Activated naive CD8-positive, alpha-beta T cell treated with anti-CD3 and anti-CD28 coated beads for 36 hours (primary cell): ENCODE data around the gene YJEFN3. TPM values are rescaled to one million over a fixed set of nuclear protein-coding genes. Genes with fewer than 3 reads are reported as not detected.

Source experiments
- DNase-seq: peaks from one replicate; pipeline ENCODE4 v3.0.0; 2021
- H3K27ac Mint-ChIP-seq: one replicate; pipeline ENCODE4 v1.8.0; 2022; ENCODE audit warnings: mild to moderate bottlenecking, moderate library complexity, mixed read lengths
- H3K27me3 Mint-ChIP-seq: one replicate; pipeline ENCODE4 v1.8.0; 2022; ENCODE audit warnings: mild to moderate bottlenecking, mixed read lengths
- H3K36me3 Mint-ChIP-seq: one replicate; pipeline ENCODE4 v1.8.0; 2021; ENCODE audit warnings: mild to moderate bottlenecking, mixed read lengths
- H3K4me1 Mint-ChIP-seq: one replicate; pipeline ENCODE4 v1.8.0; 2021; ENCODE audit warnings: mixed read lengths
- H3K4me3 Mint-ChIP-seq: one replicate; pipeline ENCODE4 v1.8.0; 2022; ENCODE audit warnings: mild to moderate bottlenecking, moderate library complexity, mixed read lengths
- H3K9me3 Mint-ChIP-seq: one replicate; pipeline ENCODE4 v1.8.0; 2022; ENCODE audit warnings: mixed read lengths
- total RNA-seq, 2 experiments: library from RNA; stranded (reverse); gene quantifications; one replicate each; pipeline ENCODE4 v1.2.3, GENCODE V29; 2021

YJEFN3 gene
- total RNA-seq, 2 experiments from 2014 or later = 5.7 to 7.8 TPM

DNA sequence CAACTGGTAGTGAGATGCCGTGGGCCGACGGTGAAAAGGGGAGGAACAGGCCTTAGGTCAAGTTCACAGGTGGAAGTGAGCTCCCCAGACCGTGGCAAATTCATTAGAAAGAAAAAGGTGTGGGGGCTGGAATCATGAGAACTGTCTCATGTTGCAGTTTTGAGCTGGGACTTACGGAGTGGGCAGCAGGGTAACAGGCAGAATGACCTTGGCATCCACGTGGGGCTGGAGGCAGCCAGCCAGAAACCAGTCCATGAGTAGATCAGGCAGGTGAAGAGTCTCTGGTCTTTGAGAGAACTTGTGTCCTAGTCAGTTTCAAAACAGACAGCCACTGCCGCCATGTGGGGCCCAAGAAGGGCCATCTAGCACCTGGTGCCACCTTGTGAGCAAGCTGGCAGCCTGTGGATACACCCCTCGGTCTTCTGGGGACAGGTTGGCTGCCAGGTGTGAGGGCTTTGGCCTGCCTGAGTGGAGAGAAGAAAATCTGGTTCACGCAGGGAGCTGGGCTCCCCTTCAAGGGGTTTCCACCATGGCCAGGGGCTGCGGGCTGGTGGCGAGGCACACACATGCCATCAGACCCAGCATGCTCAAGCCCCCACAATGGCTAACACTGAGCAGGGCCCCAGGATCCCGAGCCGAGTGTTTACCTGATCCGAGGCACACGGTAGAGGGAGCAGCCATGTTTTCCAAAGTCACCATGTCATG lies 37.2 kb upstream of the YJEFN3 start:
- no peak overlapping the region for H3K27ac Mint-ChIP-seq
- no peaks in the 10 kb centered on the region for H3K27me3 Mint-ChIP-seq
- peaks cover 39% of the 10 kb centered on the region for H3K4me1 Mint-ChIP-seq
- no peak overlapping the region for H3K4me3 Mint-ChIP-seq
- H3K9me3 Mint-ChIP-seq = no peaks in the 10 kb centered on the region
- H3K36me3 Mint-ChIP-seq = peaks cover 10% of the 10 kb centered on the region
- no peak for DNase-seq

DNA sequence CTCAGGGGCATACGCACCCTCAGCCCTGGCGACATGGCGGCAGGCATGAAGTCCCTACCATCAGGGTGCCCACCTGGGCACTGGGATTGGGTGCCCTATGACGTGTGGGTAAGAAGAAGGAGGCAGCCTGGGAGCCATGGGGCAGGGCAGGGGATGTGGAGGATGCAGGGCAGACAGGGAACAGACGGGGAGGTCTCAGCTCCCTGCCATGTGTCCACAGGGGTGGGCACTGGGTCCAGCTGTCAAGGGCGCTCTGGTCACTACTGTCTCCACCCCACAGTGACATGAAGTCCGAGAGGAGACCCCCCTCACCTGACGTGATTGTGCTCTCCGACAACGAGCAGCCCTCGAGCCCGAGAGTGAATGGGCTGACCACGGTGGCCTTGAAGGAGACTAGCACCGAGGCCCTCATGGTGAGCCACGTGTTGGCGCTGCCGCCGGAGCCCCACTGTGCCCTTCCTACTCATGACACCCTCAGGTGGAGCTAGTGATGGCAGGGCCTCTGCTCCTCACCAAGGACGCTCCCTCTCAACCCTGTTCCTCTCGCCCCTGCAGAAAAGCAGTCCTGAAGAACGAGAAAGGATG lies 36.6 kb upstream of the YJEFN3 start:
- no peaks in the 10 kb centered on the region for H3K9me3 Mint-ChIP-seq
- peak overlapping the region; percentile 58 for H3K27ac Mint-ChIP-seq
- DNase-seq = no peak
- H3K4me3 Mint-ChIP-seq = no peak overlapping the region
- H3K27me3 Mint-ChIP-seq = no peaks in the 10 kb centered on the region
- H3K36me3 Mint-ChIP-seq = peaks cover 10% of the 10 kb centered on the region
- H3K4me1 Mint-ChIP-seq = peaks cover 34% of the 10 kb centered on the region

DNA sequence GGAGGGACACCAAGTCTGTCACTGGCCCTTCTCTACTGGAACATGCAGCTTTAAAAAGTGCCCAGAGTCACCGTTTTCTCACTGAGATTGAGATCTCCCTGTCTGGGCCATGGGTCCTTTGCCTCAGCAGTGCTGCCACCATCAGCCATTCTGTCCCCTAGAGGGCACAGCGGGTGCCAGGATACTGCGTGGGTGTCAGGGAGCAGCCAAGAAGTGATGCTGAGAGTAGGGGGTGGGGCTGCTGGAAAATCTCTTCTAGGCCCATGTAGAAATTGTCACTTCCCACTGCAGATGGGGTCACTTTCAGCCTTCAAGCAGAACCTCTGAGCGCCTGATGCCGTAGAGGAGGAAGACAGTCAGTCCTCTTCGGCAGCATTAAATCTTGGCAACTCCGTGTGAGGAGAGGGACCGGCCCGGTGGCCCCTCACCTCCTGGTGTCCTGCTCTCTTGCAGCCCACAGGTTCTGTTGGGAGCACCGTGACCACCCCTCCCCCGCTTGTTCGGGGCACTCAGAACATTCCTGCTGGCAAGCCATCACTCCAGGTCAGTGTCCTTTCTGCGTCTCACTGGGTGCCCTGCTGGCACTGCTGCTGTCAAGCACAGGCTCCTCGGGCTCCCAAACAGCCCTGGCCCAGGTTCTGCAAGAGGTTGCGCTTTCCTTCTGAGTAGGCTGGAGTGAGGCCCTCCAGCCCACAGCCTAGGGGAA lies 34.7 kb upstream of the YJEFN3 start:
- no peak overlapping the region for H3K4me3 Mint-ChIP-seq
- H3K9me3 Mint-ChIP-seq = no peaks in the 10 kb centered on the region
- no peak for DNase-seq
- peak overlapping the region; percentile 25 for H3K27ac Mint-ChIP-seq
- peaks cover 2% of the 10 kb centered on the region for H3K27me3 Mint-ChIP-seq
- H3K36me3 Mint-ChIP-seq = peaks cover 12% of the 10 kb centered on the region
- H3K4me1 Mint-ChIP-seq = peaks cover 20% of the 10 kb centered on the region

DNA sequence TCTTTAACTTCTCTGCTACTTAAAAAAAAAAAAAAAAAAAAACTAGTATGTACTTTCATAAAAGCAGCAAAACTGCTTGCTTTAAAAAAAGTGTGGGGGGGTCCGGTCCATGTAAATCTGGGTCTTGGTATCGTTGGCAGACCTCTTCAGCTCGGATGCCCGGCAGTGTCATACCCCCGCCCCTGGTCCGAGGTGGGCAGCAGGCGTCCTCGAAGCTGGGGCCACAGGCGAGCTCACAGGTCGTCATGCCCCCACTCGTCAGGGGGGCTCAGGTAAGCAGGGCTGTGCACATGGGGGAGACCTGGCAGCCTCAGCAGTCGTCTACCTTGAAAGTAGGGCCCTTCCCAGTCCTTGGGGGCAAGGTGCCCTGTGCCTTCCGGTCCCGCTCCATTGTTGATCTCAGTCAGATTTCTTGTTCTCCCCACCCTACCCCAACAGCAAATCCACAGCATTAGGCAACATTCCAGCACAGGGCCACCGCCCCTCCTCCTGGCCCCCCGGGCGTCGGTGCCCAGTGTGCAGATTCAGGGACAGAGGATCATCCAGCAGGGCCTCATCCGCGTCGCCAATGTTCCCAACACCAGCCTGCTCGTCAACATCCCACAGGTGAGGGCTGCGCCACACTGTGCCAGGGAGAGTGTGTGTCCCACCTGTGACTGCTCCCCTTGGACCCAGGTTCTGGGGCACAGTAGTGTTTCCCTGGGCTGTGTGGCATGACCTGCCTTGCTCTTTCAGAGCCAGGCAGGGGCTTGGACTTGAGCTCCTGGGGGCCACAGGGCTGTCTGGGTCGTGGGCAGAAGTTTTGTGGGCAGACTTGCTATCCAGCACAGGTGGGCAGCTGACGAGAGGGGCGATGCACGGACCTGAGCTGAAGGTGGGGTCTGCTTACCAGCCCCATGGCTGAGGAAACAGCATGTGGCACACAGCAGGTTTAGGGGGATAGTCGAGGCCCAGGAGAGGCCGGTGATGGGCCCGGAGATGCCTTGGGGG lies 32.8 kb upstream of the YJEFN3 start:
- H3K4me1 Mint-ChIP-seq = peaks cover 3% of the 10 kb centered on the region
- DNase-seq = no peak
- H3K9me3 Mint-ChIP-seq = no peaks in the 10 kb centered on the region
- no peak overlapping the region for H3K27ac Mint-ChIP-seq
- H3K27me3 Mint-ChIP-seq = peaks cover 2% of the 10 kb centered on the region
- H3K4me3 Mint-ChIP-seq = no peak overlapping the region
- H3K36me3 Mint-ChIP-seq = peaks cover 7% of the 10 kb centered on the region

DNA sequence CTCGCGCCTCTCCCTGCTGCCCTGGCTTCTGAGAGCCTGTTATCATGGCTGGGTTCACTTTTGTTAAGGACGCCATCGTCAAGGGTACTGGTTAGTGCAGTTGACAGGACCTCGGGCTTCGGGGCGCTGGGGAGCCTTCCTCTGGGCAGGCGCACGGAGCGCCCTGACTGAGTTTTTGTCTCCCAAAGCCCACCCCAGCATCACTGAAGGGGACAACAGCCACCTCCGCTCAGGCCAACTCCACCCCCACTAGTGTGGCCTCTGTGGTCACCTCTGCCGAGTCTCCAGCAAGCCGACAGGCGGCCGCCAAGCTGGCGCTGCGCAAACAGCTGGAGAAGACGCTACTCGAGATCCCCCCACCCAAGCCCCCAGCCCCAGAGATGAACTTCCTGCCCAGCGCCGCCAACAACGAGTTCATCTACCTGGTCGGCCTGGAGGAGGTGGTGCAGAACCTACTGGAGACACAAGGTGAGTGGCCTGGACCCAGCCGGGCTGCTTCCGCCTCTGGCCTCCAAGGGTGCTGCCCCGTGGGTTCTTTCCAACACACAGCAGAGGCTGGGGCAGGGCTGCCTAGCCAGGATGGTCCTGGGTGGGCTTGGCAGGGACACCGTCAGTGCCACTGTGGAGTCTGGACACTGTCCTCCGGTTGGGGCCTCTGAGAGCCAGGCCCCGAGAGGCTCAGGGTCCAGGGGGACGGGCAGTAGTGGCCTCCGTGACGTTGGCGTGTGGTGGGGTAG lies 30.3 kb upstream of the YJEFN3 start:
- Mint-ChIP-seq H3K27ac (no peak overlapping the region), H3K9me3 (no peaks in the 10 kb centered on the region), H3K36me3 (peaks cover 14% of the 10 kb centered on the region), H3K27me3 (peaks cover 2% of the 10 kb centered on the region), H3K4me1 (peaks cover 3% of the 10 kb centered on the region), H3K4me3 (no peak overlapping the region)
- no peak for DNase-seq

DNA sequence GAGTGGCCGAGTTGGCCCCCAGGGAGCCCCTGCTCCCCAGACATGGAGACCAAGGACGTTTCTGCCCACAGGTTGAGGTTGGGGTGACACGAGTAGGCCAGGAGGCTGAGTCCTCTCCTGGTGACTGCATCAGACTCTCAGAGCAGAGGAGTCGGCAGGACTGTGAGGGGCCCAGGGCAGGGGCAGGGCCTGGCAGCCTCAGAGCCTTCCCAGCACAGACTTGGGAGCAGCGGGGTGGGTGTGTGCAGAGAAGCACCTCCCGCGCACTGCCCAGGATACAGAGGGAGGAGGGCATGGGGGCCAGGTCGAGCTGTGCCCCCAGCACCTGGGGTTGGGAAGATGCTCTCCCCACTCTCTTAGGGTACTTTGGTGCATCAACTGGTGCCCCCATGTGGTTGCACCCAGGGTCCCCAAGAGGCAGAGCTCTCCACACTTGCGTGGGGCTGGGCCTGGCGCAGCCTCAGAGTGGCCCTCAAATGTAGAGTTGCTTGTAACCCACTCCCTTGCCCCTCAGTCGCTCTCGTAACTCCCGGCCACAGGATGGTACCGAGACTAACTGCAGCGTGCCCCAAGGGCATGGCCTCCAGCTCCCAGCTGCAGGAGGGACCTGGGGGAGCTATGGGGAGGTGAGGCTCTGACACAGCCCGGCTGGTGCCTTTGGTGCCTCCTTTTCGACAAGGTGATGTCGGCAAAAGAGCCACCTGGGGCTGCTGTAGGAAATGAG lies 29.3 kb upstream of the YJEFN3 start:
- Mint-ChIP-seq H3K27me3 (peaks cover 2% of the 10 kb centered on the region), H3K4me1 (peaks cover 2% of the 10 kb centered on the region), H3K36me3 (peaks cover 15% of the 10 kb centered on the region), H3K4me3 (no peak overlapping the region), H3K27ac (no peak overlapping the region), H3K9me3 (no peaks in the 10 kb centered on the region)
- no peak for DNase-seq

DNA sequence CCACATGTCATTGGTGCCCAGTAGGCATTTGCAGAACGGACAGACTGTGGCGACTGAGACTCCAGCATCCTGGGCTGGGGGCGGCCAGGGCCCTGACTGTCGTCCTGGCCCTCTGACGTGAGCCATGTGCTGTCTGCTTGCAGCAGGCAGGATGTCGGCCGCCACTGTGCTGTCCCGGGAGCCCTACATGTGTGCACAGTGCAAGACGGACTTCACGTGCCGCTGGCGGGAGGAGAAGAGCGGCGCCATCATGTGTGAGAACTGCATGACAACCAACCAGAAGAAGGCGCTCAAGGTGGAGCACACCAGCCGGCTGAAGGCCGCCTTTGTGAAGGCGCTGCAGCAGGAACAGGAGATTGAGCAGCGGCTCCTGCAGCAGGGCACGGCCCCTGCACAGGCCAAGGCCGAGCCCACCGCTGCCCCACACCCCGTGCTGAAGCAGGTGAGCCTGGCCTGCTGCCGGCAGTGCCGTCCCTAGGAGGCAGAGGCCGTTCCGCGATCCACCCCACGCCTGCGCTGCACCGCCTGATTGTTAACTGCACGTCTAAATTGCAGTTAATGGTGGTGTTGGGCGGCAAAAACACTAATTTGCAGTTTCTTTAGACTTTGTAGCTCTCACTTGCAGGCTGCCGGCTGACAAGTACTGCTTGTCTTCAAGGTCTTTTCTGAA lies 27.6 kb upstream of the YJEFN3 start:
- Mint-ChIP-seq H3K4me1 (no peaks in the 10 kb centered on the region), H3K36me3 (peaks cover 18% of the 10 kb centered on the region), H3K9me3 (no peaks in the 10 kb centered on the region), H3K27ac (no peak overlapping the region), H3K27me3 (peaks cover 2% of the 10 kb centered on the region), H3K4me3 (no peak overlapping the region)
- no peak for DNase-seq

DNA sequence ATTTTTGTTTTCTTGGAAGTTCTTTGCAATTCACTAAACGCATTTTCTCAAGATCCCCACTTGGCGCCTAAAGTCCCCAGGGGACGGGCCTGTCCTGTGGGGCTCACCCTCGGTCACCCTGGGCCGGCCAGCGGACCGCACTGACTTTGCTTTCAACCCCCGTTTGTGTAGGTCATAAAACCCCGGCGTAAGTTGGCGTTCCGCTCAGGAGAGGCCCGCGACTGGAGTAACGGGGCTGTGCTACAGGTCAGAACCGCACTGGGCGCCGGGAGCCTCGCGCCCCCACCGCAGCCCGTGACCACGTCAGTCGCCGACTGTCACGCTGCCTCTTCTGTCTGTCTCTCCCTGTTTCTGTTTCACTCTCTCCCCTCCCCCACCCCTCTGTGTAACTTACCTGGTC lies 26.9 kb upstream of the YJEFN3 start:
- Mint-ChIP-seq H3K36me3 (peaks cover 17% of the 10 kb centered on the region), H3K4me3 (no peak overlapping the region), H3K27me3 (peaks cover 2% of the 10 kb centered on the region), H3K4me1 (no peaks in the 10 kb centered on the region), H3K9me3 (no peaks in the 10 kb centered on the region), H3K27ac (no peak overlapping the region)
- DNase-seq = no peak

DNA sequence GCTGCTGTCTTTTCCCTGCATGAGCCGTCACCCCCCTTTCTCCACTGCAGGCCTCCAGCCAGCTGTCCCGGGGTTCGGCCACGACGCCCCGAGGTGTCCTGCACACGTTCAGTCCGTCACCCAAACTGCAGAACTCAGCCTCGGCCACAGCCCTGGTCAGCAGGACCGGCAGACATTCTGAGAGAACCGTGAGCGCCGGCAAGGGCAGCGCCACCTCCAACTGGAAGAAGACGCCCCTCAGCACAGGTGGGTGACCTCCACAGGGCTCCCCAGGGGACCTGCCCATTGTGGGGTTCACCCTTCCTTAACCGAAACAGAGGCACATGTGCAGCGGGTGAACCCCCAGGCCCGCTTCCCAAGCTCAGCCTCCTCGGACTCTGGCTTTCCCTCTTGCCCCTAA lies 26.4 kb upstream of the YJEFN3 start:
- Mint-ChIP-seq H3K27ac (no peak overlapping the region), H3K4me3 (no peak overlapping the region), H3K27me3 (peaks cover 2% of the 10 kb centered on the region), H3K4me1 (no peaks in the 10 kb centered on the region), H3K36me3 (peaks cover 17% of the 10 kb centered on the region), H3K9me3 (no peaks in the 10 kb centered on the region)
- no peak for DNase-seq

DNA sequence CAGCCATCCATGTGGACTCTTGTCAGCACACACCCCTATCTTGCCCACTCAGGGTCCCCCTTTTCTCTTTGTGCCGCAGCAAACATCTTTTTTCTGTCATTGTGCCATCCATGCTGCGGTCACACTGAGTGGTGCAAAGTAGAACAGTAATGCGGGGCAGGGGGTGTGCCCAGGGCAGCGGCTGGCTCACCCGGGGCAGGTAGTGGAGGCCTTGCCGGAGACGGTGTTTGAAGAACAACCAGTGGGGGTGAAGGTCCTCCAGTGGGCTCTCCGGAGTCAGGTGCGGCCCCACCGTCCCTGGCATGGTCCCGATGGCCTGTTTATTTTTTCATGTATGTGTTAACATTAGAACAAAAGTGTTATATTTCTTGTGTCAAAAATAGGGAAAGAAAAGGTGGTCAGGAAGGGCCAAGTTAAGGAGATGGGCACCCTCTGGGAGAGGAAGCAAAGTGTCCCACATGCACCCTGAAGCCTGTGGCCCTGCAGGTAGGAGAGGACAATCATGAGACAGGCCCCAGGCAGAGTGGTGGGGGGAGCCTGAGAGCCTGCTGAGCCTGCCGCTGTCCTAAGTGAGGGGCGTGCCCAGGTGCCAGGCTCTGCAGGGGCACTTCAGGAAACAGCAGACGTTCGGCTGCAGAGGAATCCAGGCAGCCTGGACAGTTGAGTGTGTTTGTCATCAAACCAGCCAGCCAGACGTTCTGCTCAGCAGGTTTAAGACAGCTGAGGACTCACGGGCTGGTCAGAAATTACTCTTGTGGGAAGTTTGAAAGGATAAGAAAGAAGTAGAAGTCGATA lies 25.7 kb upstream of the YJEFN3 start:
- no peak overlapping the region for H3K4me3 Mint-ChIP-seq
- DNase-seq = no peak
- peak overlapping the region; percentile 38 for H3K27ac Mint-ChIP-seq
- H3K4me1 Mint-ChIP-seq = no peaks in the 10 kb centered on the region
- H3K9me3 Mint-ChIP-seq = no peaks in the 10 kb centered on the region
- peaks cover 17% of the 10 kb centered on the region for H3K36me3 Mint-ChIP-seq
- H3K27me3 Mint-ChIP-seq = peaks cover 2% of the 10 kb centered on the region

DNA sequence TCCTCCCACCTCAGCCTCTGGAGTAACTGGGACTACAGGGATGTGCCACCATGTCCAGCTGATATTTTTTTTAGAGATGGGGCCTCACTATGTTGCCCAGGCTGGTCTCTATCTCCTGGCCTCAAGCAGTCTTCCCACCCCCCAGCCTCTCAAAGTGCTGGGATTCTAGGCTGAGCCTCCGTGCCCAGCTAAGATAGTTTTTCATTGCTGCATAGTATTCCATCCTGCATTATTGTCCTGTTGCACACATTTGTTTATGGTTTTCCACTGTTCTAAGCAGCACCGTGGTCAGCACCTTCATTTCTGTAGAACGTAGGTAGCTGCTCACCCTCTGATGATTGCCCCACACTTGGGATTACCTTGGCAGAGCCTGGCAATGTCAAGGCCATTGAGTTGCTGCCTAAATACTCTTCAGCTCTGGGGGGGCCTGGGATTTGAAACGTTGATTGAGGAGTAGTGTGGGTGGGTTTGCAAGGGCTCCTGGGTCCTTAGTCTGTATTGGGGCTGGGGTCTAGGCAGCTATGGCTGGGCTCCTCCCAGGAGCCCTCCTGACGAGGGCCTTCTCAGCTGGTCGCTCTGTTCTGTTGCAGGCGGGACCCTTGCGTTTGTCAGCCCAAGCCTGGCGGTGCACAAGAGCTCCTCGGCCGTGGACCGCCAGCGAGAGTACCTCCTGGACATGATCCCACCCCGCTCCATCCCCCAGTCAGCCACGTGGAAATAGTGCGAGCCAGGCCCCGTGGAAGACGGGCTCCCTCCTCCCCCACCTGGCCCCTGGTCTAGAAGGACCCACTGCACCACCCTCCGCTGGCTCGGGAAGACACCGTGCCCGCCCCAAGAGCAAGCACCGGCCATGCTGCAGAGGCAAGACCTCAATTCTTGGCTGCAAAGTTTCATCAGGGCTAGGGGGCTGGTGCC lies 23.7 kb upstream of the YJEFN3 start:
- Mint-ChIP-seq H3K27ac (no peak overlapping the region), H3K36me3 (peaks cover 14% of the 10 kb centered on the region)
- no peak for DNase-seq

More for the DNA sequence above, 23.7 kb upstream of the YJEFN3 start:
- no peaks in the 10 kb centered on the region for H3K9me3 Mint-ChIP-seq
- H3K4me3 Mint-ChIP-seq = no peak overlapping the region
- no peaks in the 10 kb centered on the region for H3K27me3 Mint-ChIP-seq
- H3K4me1 Mint-ChIP-seq = no peaks in the 10 kb centered on the region
